ENCODE measurements around the gene TMEM184A. TPM values are rescaled to one million over a fixed set of nuclear protein-coding genes. Genes with fewer than 3 reads are reported as not detected.

TMEM184A gene
- polyA plus RNA-seq, 2 of the 4 experiments (the other 2 are of a cell fraction), result 14.3 to 18.4 TPM

GRCh38 chr7:1544178-1544895 is 11.7 kb downstream of the TMEM184A start:
- CTCF ChIA-PET, result interaction anchor here (1.1 to 18.4 kb wide), 7 partner anchors 8 to 39 kb away, joined by 4 to 204 read pairs (median 5); partner anchors contain the start of gene TMEM184A
- POLR2A ChIA-PET, result interaction anchor here (4.3 kb wide), 1 partner anchor 11 kb away, joined by 24 read pairs; the partner anchor contains the start of gene TMEM184A

More at GRCh38 chr7:1544178-1544895, 11.7 kb downstream of the TMEM184A start:
- 70% methylated on average over 40 of the region's 41 CpGs for WGBS (ENCODE audit: missing lambda C conversion rate)
- TF ChIP-seq USF2 (IDR thresholded peaks at IDR 0.05) (0 out of 2 replicates have a peak, but pooled peaks have one; percentile 4), HES2 (IDR thresholded peaks at IDR 0.05) (no peak), REST (IDR thresholded peaks at IDR 0.05) (peak; percentile 20; the same call in 1 of the 2 replicates), HOXA7 (CRISPR knock-in tag; IDR thresholded peaks at IDR 0.05) (peak; percentile 74), ELK1 (IDR thresholded peaks at IDR 0.05; ENCODE audit: low read depth, low read length) (no peak), CBX8 (IDR thresholded peaks at IDR 0.05) (no peak), BHLHE40 (IDR thresholded peaks at IDR 0.05; ENCODE audit: low read depth, low read length) (no peak), FOXS1 (CRISPR knock-in tag; IDR thresholded peaks at IDR 0.05) (no peak), HOXB5 (CRISPR knock-in tag; IDR thresholded peaks at IDR 0.05) (0 out of 2 replicates have a peak, but pooled peaks have one; percentile 38), RARB (CRISPR knock-in tag; IDR thresholded peaks at IDR 0.05) (0 out of 2 replicates have a peak, but pooled peaks have one; percentile 40), TFCP2L1 (CRISPR knock-in tag; IDR thresholded peaks at IDR 0.05) (peak; percentile 65; the same call in 1 of the 2 replicates), RNF2 (IDR thresholded peaks at IDR 0.05; ENCODE audit: borderline replicate concordance, low read depth) (no peak), E2F6 (IDR thresholded peaks at IDR 0.05; ENCODE audit: borderline replicate concordance, low read depth) (no peak), POLR2AphosphoS2 (conservative IDR thresholded peaks at IDR 0.05; ENCODE audit: low read length) (peak; percentile 29), FOSB (CRISPR knock-in tag; IDR thresholded peaks at IDR 0.05) (0 out of 2 replicates have a peak, but pooled peaks have one; percentile 77), PBX3 (IDR thresholded peaks at IDR 0.05) (peak; percentile 58), JUN (IDR thresholded peaks at IDR 0.05) (peak in 1 of 2 experiments; percentile 21; a peak in 1 of 5 replicates), FOSL2 (IDR thresholded peaks at IDR 0.05) (no peak), FOSL2 (CRISPR knock-in tag; IDR thresholded peaks at IDR 0.05) (peak; percentile 27), MAX (IDR thresholded peaks at IDR 0.05) (peak; percentile 55; the same call in 1 of the 2 replicates), HOXB13 (CRISPR knock-in tag; IDR thresholded peaks at IDR 0.05; ENCODE audit: low read depth) (peak; percentile 19; the same call in 1 of the 2 replicates), TP53 (CRISPR knock-in tag; IDR thresholded peaks at IDR 0.05) (peak; percentile 52; the same call in 1 of the 2 replicates), POLR2A (IDR thresholded peaks at IDR 0.05; ENCODE audit: low read length) (no peak)
- FAIRE-seq, result no peak
- peak in 1 of 2 experiments; percentile 74 for DNase-seq (ENCODE audit: low read depth in 1 of 2, low spot score in 1 of 2)
- ATAC-seq, result peak; percentile 1 to 2; a peak in 3 of 6 replicates
- Histone ChIP-seq H3K4me3 (no peak overlapping the region), H3K4me2 (no peak overlapping the region), H3K4me1 (peaks cover 88% of the 10 kb centered on the region), H3K27ac (peak overlapping the region; percentile 97 to 98), H3K9me3 (no peaks in the 10 kb centered on the region)

Measured in A549 (cell line).